Measurements from ENCODE around the gene PLGRKT.

The PLGRKT gene

DNA sequence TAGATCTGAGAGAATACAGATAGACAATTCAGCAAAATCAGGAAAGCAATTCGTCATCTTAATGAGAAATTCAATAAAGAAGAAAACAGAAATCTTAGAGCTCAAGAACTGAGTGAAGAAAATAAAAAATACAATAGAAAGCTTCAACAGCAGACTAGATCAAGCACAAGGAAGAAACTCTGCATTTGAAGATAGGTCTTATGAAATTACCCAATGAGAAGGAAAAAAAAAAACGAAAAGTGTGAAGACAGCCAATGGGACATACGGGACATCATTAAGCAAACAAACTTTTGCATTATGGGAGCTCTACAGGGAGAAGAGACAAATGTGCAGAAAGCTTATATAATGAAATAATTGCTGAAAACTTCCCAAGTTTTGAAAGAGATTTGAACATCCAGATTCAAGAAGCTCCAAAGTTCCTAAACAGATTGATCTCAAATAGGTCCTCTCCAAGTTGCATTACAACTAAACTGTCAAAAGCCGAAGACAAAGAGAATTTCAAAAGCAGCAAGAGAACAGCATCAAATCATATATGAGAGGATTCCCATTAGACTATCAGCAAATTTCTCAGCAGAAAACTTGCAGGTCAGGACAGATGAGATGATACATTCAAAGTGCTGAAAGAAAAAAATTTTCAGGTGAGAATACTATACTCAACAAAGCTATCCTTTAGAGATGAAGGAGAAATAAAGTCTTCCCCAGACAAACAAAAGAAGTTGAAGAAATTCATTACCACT, 122.4 kb downstream of the PLGRKT start:
- DNase-seq, result no peak

DNA sequence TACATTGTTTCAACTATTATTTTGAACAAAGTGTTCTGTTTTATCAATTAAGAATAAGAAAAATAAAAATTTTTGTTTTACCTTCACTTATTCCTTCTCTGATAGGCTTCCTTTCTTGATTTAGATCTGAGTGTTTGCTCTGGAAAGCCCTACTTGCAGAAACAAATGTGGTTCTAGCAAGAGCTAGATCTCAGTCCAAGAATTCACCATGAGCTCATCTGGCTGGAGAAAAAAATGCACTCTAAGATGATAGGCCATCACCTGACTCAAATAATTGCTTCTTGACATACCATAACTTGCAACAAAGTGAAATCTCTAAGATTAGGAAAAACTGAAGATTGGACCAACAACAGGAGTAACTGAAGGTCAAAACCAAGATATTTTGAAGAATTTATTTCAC, 126.9 kb downstream of the PLGRKT start:
- DNase-seq, result no peak

Data from amygdala (tissue), 56 donors.